Measurements from ENCODE around the gene NACC2. TPM values are rescaled to one million over a fixed set of nuclear protein-coding genes. Genes with fewer than 3 reads are reported as not detected.

NACC2 gene
- total RNA-seq, 1 donor from 2014 or later: 34.0 TPM

- H3K9ac ChIP-seq (ENCODE audit: low read length): no peak overlapping the region
- H3K27ac ChIP-seq (ENCODE audit: low read depth, low read length): no peak overlapping the region
- no peaks in the 10 kb centered on the region for H3K27me3 ChIP-seq (ENCODE audit: insufficient read depth, low read length)
- Mint-ChIP-seq H3K27ac (ENCODE audit: unreplicated experiment) (no peak overlapping the region), H3K4me3 (ENCODE audit: unreplicated experiment) (no peak overlapping the region), H3K4me1 (ENCODE audit: low read depth, unreplicated experiment) (peaks cover 5% of the 10 kb centered on the region), H3K9me3 (ENCODE audit: unreplicated experiment) (no peaks in the 10 kb centered on the region), H3K36me3 (ENCODE audit: low read depth, unreplicated experiment) (peaks cover 5% of the 10 kb centered on the region), H3K27me3 (ENCODE audit: low read depth, unreplicated experiment) (no peaks in the 10 kb centered on the region)
- TF ChIP-seq CTCF (IDR thresholded peaks at IDR 0.05; ENCODE audit: insufficient read depth, low read depth, low read length) (no peak), EZH2 (IDR thresholded peaks at IDR 0.05; ENCODE audit: insufficient read depth, low read length) (no peak)
- no peaks in the 10 kb centered on the region for H3K9me3 ChIP-seq (ENCODE audit: insufficient read depth, low read depth, low read length)
- no peaks in the 10 kb centered on the region for H3K36me3 ChIP-seq (ENCODE audit: insufficient read depth, low read length)
- no peak overlapping the region for H2AFZ ChIP-seq (ENCODE audit: low read depth, low read length)
- H3K4me3 ChIP-seq (ENCODE audit: insufficient read depth, low read depth, low read length): no peak overlapping the region
- peaks cover 18% of the 10 kb centered on the region for H3K4me1 ChIP-seq (ENCODE audit: insufficient read depth, low read length)
- H4K20me1 ChIP-seq (ENCODE audit: insufficient read depth, low read length): peaks cover 24% of the 10 kb centered on the region
- DNase-seq (ENCODE audit: low read depth): no peak
- no peak for FAIRE-seq
- peak overlapping the region; percentile 15 for H3K4me2 ChIP-seq (ENCODE audit: low read length)
- peaks cover 44% of the 10 kb centered on the region for H3K79me2 ChIP-seq (ENCODE audit: insufficient read depth, low read length)
Measured at GRCh38 chr9:136115206-136115605, 20.1 kb upstream of the NACC2 start.

DNA sequence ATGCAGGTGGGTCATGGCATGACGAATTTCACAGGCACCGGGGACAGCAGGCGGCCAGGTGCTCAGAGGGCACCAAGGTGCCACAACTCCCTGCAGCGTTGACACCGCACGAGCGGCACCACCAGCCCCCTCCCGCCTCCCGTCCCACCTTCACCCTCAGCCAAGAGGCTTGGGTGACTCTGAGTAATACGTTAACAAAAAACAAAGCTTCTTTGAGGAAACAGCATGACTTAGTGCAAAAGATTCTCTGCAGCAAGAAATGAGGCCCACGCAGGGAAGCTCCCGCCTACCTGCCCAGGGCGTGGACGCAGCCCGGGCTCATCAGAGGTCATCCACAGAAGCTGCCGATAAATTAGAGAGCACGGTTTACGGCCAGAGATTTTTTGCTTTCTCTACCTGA, 19.5 kb upstream of the NACC2 start:
- H3K9ac ChIP-seq (ENCODE audit: low read length): no peak overlapping the region
- H3K4me2 ChIP-seq (ENCODE audit: low read length): peak overlapping the region; percentile 15
- no peaks in the 10 kb centered on the region for H3K9me3 ChIP-seq (ENCODE audit: insufficient read depth, low read depth, low read length)
- Mint-ChIP-seq H3K36me3 (ENCODE audit: low read depth, unreplicated experiment) (peaks cover 5% of the 10 kb centered on the region), H3K27ac (ENCODE audit: unreplicated experiment) (no peak overlapping the region), H3K4me3 (ENCODE audit: unreplicated experiment) (peak overlapping the region; percentile 16), H3K4me1 (ENCODE audit: low read depth, unreplicated experiment) (peaks cover 6% of the 10 kb centered on the region), H3K9me3 (ENCODE audit: unreplicated experiment) (no peaks in the 10 kb centered on the region), H3K27me3 (ENCODE audit: low read depth, unreplicated experiment) (no peaks in the 10 kb centered on the region)
- DNase-seq (ENCODE audit: low read depth) (no peak), FAIRE-seq (no peak)
- H3K4me3 ChIP-seq (ENCODE audit: insufficient read depth, low read depth, low read length): no peak overlapping the region
- H3K79me2 ChIP-seq (ENCODE audit: insufficient read depth, low read length): peaks cover 44% of the 10 kb centered on the region
- TF ChIP-seq EZH2 (IDR thresholded peaks at IDR 0.05; ENCODE audit: insufficient read depth, low read length) (no peak), CTCF (IDR thresholded peaks at IDR 0.05; ENCODE audit: insufficient read depth, low read depth, low read length) (no peak)
- H3K4me1 ChIP-seq (ENCODE audit: insufficient read depth, low read length): peaks cover 19% of the 10 kb centered on the region
- H3K36me3 ChIP-seq (ENCODE audit: insufficient read depth, low read length): no peaks in the 10 kb centered on the region
- peaks cover 24% of the 10 kb centered on the region for H4K20me1 ChIP-seq (ENCODE audit: insufficient read depth, low read length)
- H3K27me3 ChIP-seq (ENCODE audit: insufficient read depth, low read length): no peaks in the 10 kb centered on the region
- no peak overlapping the region for H2AFZ ChIP-seq (ENCODE audit: low read depth, low read length)
- H3K27ac ChIP-seq (ENCODE audit: low read depth, low read length): no peak overlapping the region

DNA sequence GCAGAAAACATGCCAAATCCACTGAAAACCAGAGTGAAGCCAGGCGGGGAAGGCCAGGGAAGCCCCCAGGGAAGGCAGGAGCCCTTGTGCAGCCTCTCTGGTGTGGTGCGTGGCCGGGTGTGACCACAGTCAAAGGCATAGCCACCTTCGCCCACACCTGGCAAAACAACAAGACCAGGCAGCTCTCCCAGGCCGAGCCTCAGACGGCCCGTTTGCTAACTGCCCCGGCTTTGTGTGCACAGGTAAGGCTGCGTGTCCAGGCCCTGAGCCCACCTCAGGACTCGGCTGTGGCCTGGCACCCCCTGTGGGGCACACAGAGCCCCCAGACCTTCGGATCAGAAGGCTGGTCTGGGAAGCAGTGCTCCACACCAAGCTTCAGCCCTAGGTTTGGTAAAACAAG, 17.5 kb upstream of the NACC2 start:
- H3K27me3 Mint-ChIP-seq (ENCODE audit: low read depth, unreplicated experiment): no peaks in the 10 kb centered on the region
- no peak overlapping the region for H2AFZ ChIP-seq (ENCODE audit: low read depth, low read length)
- FAIRE-seq: no peak
- H3K9me3 ChIP-seq (ENCODE audit: insufficient read depth, low read depth, low read length): no peaks in the 10 kb centered on the region
- H3K4me3 Mint-ChIP-seq (ENCODE audit: unreplicated experiment): no peak overlapping the region
- peaks cover 19% of the 10 kb centered on the region for H3K4me1 ChIP-seq (ENCODE audit: insufficient read depth, low read length)
- H3K27me3 ChIP-seq (ENCODE audit: insufficient read depth, low read length): no peaks in the 10 kb centered on the region
- no peak overlapping the region for H3K4me2 ChIP-seq (ENCODE audit: low read length)
- H3K36me3 ChIP-seq (ENCODE audit: insufficient read depth, low read length): no peaks in the 10 kb centered on the region
- TF ChIP-seq CTCF (IDR thresholded peaks at IDR 0.05; ENCODE audit: insufficient read depth, low read depth, low read length): no peak
- TF ChIP-seq EZH2 (IDR thresholded peaks at IDR 0.05; ENCODE audit: insufficient read depth, low read length): no peak
- no peak for DNase-seq (ENCODE audit: low read depth)
- peaks cover 5% of the 10 kb centered on the region for H3K36me3 Mint-ChIP-seq (ENCODE audit: low read depth, unreplicated experiment)
- peaks cover 24% of the 10 kb centered on the region for H3K79me2 ChIP-seq (ENCODE audit: insufficient read depth, low read length)
- peaks cover 13% of the 10 kb centered on the region for H3K4me1 Mint-ChIP-seq (ENCODE audit: low read depth, unreplicated experiment)
- H3K9ac ChIP-seq (ENCODE audit: low read length): no peak overlapping the region
- no peak overlapping the region for H3K27ac ChIP-seq (ENCODE audit: low read depth, low read length)
- peaks cover 24% of the 10 kb centered on the region for H4K20me1 ChIP-seq (ENCODE audit: insufficient read depth, low read length)
- no peak overlapping the region for H3K4me3 ChIP-seq (ENCODE audit: insufficient read depth, low read depth, low read length)
- H3K27ac Mint-ChIP-seq (ENCODE audit: unreplicated experiment): no peak overlapping the region
- no peaks in the 10 kb centered on the region for H3K9me3 Mint-ChIP-seq (ENCODE audit: unreplicated experiment)

Measured in astrocyte (in vitro differentiated cells and primary cell).